Endothelial cell (in vitro differentiated cells): Measurements from ENCODE around the gene CMC2. TPM values are rescaled to one million over a fixed set of nuclear protein-coding genes. Genes with fewer than 3 reads are reported as not detected.
A peak's percentile ranks its signal among the peaks of the same experiment; 100 is the strongest.

Experiments
- DNase-seq: peaks from one replicate; pipeline ENCODE4 v3.0.0; 2021; ENCODE audit warnings: low spot score
- H3K27ac Mint-ChIP-seq: one replicate; pipeline ENCODE4 v1.8.0; 2021; ENCODE audit warnings: mixed read lengths, inconsistent platforms; ENCODE audit not compliant: unreplicated experiment
- H3K27me3 Mint-ChIP-seq: one replicate; pipeline ENCODE4 v1.8.0; 2021; ENCODE audit warnings: mild to moderate bottlenecking, moderate library complexity, mixed read lengths, inconsistent platforms; ENCODE audit not compliant: unreplicated experiment
- H3K36me3 Mint-ChIP-seq: one replicate; pipeline ENCODE4 v1.8.0; 2021; ENCODE audit warnings: mild to moderate bottlenecking, low read depth, mixed read lengths, inconsistent platforms; ENCODE audit not compliant: unreplicated experiment
- H3K4me1 Mint-ChIP-seq: one replicate; pipeline ENCODE4 v1.8.0; 2021; ENCODE audit warnings: mild to moderate bottlenecking, mixed read lengths, inconsistent platforms; ENCODE audit not compliant: unreplicated experiment
- H3K4me3 Mint-ChIP-seq: one replicate; pipeline ENCODE4 v1.8.0; 2021; ENCODE audit warnings: mild to moderate bottlenecking, mixed read lengths, inconsistent platforms; ENCODE audit not compliant: unreplicated experiment
- H3K9me3 Mint-ChIP-seq: one replicate; pipeline ENCODE4 v1.8.0; 2021; ENCODE audit warnings: mixed read lengths, inconsistent platforms; ENCODE audit not compliant: unreplicated experiment
- total RNA-seq: library from RNA; stranded (reverse); fragmentation: NEBNext Ultra II Directional; extraction: Animal tissue kit (Norgen Biotek cat#: 25700); gene quantifications from one replicate; pipeline ENCODE4 v1.2.1, GENCODE V29; 2021; ENCODE audit not compliant: unreplicated experiment
- TF ChIP-seq, protein P1 (sequence below): fragments of 200-600 bp; sonication (generic); IDR thresholded peaks from one replicate; pipeline ENCODE4 v1.5.0; 2021; ENCODE audit warnings: antibody characterized with exemption; ENCODE audit not compliant: unreplicated experiment

CMC2 gene
- total RNA-seq, 1 donor from 2014 or later = 51.1 TPM

DNA sequence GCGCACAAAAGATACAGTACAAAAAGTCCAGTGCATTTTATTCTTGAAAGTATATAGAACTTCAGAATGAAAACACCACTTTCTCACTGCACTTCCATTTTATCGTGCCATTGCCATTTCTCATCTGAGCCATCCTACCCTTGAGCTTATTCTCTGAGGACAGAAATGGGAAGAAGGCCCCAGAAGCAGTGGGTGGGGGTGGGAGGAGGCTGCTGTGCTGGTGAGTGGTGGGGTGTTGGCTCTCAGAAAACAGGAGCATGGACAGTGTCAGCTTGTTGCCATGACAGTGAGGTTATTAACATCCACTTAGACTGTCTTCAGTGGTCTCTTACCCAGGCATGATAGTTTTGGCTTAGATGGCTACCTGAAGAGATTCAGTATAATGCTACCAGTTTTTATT, 33.4 kb upstream of the CMC2 start:
- H3K4me1 Mint-ChIP-seq = peaks cover 15% of the 10 kb centered on the region
- H3K27ac Mint-ChIP-seq = no peak overlapping the region
- DNase-seq = no peak
- no peaks in the 10 kb centered on the region for H3K9me3 Mint-ChIP-seq
- TF ChIP-seq, protein P1, sequence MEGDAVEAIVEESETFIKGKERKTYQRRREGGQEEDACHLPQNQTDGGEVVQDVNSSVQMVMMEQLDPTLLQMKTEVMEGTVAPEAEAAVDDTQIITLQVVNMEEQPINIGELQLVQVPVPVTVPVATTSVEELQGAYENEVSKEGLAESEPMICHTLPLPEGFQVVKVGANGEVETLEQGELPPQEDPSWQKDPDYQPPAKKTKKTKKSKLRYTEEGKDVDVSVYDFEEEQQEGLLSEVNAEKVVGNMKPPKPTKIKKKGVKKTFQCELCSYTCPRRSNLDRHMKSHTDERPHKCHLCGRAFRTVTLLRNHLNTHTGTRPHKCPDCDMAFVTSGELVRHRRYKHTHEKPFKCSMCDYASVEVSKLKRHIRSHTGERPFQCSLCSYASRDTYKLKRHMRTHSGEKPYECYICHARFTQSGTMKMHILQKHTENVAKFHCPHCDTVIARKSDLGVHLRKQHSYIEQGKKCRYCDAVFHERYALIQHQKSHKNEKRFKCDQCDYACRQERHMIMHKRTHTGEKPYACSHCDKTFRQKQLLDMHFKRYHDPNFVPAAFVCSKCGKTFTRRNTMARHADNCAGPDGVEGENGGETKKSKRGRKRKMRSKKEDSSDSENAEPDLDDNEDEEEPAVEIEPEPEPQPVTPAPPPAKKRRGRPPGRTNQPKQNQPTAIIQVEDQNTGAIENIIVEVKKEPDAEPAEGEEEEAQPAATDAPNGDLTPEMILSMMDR = no peak
- H3K27me3 Mint-ChIP-seq = peaks cover 3% of the 10 kb centered on the region
- no peak overlapping the region for H3K4me3 Mint-ChIP-seq
- peaks cover 37% of the 10 kb centered on the region for H3K36me3 Mint-ChIP-seq

DNA sequence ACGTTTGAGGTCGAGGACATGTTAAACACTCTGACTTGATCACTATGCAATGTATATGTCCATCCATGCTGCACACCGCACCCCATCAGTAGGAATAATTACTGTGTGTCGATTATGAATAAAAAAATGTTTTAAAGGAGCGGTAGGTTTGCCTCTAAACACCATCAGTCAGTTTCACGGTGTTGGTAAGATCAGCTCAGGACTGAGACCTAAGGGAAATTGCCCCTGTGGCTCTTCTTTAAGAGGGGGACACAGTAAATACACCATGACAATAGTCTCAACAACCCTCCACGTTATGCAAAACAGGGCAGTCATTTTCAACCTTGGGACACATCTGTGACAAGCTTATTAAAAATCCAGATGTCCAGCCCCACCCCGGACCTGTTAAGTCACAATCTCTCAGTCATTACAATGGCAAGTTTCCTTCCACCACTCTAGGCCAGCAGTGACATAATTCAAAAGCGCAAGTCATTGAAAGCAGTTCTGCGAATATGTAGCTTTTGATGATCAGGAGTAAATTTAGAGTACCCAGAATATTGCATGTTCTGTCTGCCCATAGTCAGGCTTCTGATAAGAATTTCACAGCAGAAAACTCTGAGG, 30.2 kb upstream of the CMC2 start:
- H3K9me3 Mint-ChIP-seq = no peaks in the 10 kb centered on the region
- TF ChIP-seq, protein P1 = no peak
- no peak for DNase-seq
- peaks cover 7% of the 10 kb centered on the region for H3K27me3 Mint-ChIP-seq
- H3K36me3 Mint-ChIP-seq = peaks cover 17% of the 10 kb centered on the region
- peaks cover 15% of the 10 kb centered on the region for H3K4me1 Mint-ChIP-seq
- H3K27ac Mint-ChIP-seq = peak overlapping the region; percentile 62
- peak overlapping the region; percentile 92 for H3K4me3 Mint-ChIP-seq

- Mint-ChIP-seq H3K36me3 (peaks cover 11% of the 10 kb centered on the region), H3K9me3 (no peaks in the 10 kb centered on the region), H3K4me3 (peak overlapping the region; percentile 92), H3K27me3 (peaks cover 7% of the 10 kb centered on the region), H3K27ac (peak overlapping the region; percentile 62), H3K4me1 (peaks cover 15% of the 10 kb centered on the region)
- TF ChIP-seq, protein P1 = no peak
- DNase-seq = peak; percentile 50
Measured at GRCh38 chr16:81035975-81036750, 29.5 kb upstream of the CMC2 start.

- Mint-ChIP-seq H3K27ac (peak within 1 kb of the TSS; percentile 70), H3K9me3 (no peaks in the 10 kb centered on the region), H3K4me3 (peak within 1 kb of the TSS; percentile 92), H3K4me1 (peaks cover 15% of the 10 kb centered on the region), H3K27me3 (peaks cover 7% of the 10 kb centered on the region), H3K36me3 (peaks cover 6% of the 10 kb centered on the region)
- TF ChIP-seq, protein P1 = peak; percentile 97
- DNase-seq = peak; percentile 93
Measured at GRCh38 chr16:81035398-81035974, 28.8 kb upstream of the CMC2 start, which contains the start of gene ATMIN. Gene ATMIN, plus strand, starts transcription at chr16:81035842. Its CDS starts 29 bp downstream, at chr16:81035871.
